Adrenal gland (tissue), 12 donors: Measurements from ENCODE around the gene RPS2. TPM values are rescaled to one million over a fixed set of nuclear protein-coding genes. Genes with fewer than 3 reads are reported as not detected.

ENCODE experiments used
- DNase-seq, 7 donors: peaks; one replicate each; pipeline ENCODE4 v3.0.0-alpha.2; 2019 to 2020
- H3K27ac ChIP-seq, 5 donors: fragments of 200-600 bp; sonication (generic) in 4 of 5; 1 replicate in 3 of 5; 2 replicates in 2 of 5; pipeline versions ENCODE4 v1.5.1 to v1.8.0; 2016 to 2020; ENCODE audit warnings: mild to moderate bottlenecking in 1 of 5
- H3K27me3 ChIP-seq: fragments of 200-600 bp; 2 replicates; pipeline ENCODE4 v1.8.0; 2021
- H3K36me3 ChIP-seq, 2 donors: fragments of 200-600 bp; replicated peaks in 1 of 2; 1 replicate in 1 of 2; 2 replicates in 1 of 2; pipeline versions ENCODE4 v1.5.1 to v1.8.0; 2018 to 2022
- H3K4me1 ChIP-seq, 2 donors: fragments of 200-600 bp; replicated peaks in 1 of 2; 1 replicate in 1 of 2; 2 replicates in 1 of 2; pipeline versions ENCODE4 v1.5.1 to v1.8.0; 2018 to 2021
- H3K4me3 ChIP-seq, 4 donors: fragments of 200-600 bp; sonication (generic) in 3 of 4; one replicate each; pipeline ENCODE4 v1.5.1; 2016 to 2018
- H3K9me3 ChIP-seq, 3 donors: fragments of 200-600 bp; sonication (generic) in 1 of 3; replicated peaks in 1 of 3; 1 replicate in 2 of 3; 2 replicates in 1 of 3; pipeline versions ENCODE4 v1.5.1 to v1.8.0; 2016 to 2021
- POLR2A ChIP-seq, 2 donors: fragments of 450-650 bp; IDR thresholded peaks; one replicate each; pipeline ENCODE4 v1.6.1; 2017; ENCODE audit warnings: antibody characterized with exemption in 2 of 2, mild to moderate bottlenecking in 2 of 2, moderate library complexity in 1 of 2
- WGBS, 4 donors: extraction: QIAGEN DNeasy Blood & Tissue Kit in 2 of 4; methylation state at CpG; one replicate each; pipeline versions ENCODE4 v1.1.5 to v1.1.7; 2013 to 2017; 5-methylcytosine and 5-hydroxymethylcytosine counted together
- intact Hi-C, 2 donors: fragments of 100-400 bp; cut with DNase I; formaldehyde crosslinking; loops; one replicate each; pipeline versions ENCODE4 v1.14.1 to v1.15.0; 2022 to 2023
- polyA plus RNA-seq, 3 donors: library from polyadenylated mRNA; stranded (reverse); fragments of 200-250 nt in 2 of 3; fragments of 350-450 nt in 1 of 3; fragmentation: Illumina TruSeq in 1 of 3; extraction: RNeasy Lipid Tissue Mini Kit (QIAGEN cat#74804) in 1 of 3; gene quantifications; one replicate each; pipeline ENCODE4 v1.2.3, GENCODE V29; 2013 to 2014
- total RNA-seq, 9 donors: library from RNA; depleted of rRNA in 4 of 9; stranded (reverse); fragments of >200 nt in 4 of 9; fragments of 120-200 nt in 1 of 9; fragmentation: NEBNext Ultra II Directional in 1 of 9; extraction: Animal tissue kit (Norgen Biotek cat#: 25700) in 1 of 9; gene quantifications; one replicate each; pipeline versions ENCODE4 v1.1.0 to v1.2.4, GENCODE V29; 2013 to 2023
- TF ChIP-seq, protein P1 (sequence below), 6 experiments: fragments of 450-650 bp in 4 of 6; fragments of 200-600 bp in 2 of 6; sonication (generic) in 1 of 6; IDR thresholded peaks; 1 replicate in 5 of 6; 2 replicates in 1 of 6; pipeline versions ENCODE4 v1.5.1 to v1.8.0; 2016 to 2021; ENCODE audit warnings: antibody characterized with exemption in 6 of 6, mild to moderate bottlenecking in 2 of 6, moderate library complexity in 1 of 6
- donor health status: healthy with polysubstance abuse.
- donor health status: Bipolar disorder and iron deficiency.
- donor health status: DM: yes; HTN: yes; CAD: no.
- donor health status: DM: no; HTN: no; CAD: no.
- donor health status: DM: no; HTN: no; CAD: no.
- donor health status: DM: yes; HTN: yes; CAD: no.

RPS2 gene
- total and polyA plus RNA-seq, 12 donors, result 1,045 to 4,016 (median 1,739) TPM

DNA sequence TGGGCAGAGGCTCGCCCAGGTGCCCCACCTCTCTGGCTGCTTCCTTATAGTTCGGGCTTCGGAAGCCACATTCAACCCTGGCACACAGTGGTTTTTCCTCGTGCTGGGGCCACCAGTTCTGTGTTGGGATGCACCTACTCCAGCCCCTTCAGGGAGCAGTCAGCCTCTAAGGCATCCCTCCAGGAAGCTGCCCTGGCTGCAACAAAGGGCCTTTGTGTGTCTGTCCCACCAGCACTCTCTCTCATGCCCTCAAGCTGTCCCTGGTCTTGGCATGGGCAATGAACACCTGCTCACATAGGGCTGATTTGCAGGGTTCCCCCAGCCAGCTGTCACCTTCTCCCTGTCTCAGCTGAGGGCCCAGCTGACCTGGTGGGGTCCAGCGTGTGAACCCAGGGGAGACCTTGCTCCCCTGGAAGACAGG is 17.4 kb upstream of the RPS2 start:
- H3K9me3 ChIP-seq, result no peaks in the 10 kb centered on the region
- intact Hi-C loops, result no loop called here
- TF ChIP-seq POLR2A (IDR thresholded peaks at IDR 0.05), result no peak
- TF ChIP-seq, protein P1, sequence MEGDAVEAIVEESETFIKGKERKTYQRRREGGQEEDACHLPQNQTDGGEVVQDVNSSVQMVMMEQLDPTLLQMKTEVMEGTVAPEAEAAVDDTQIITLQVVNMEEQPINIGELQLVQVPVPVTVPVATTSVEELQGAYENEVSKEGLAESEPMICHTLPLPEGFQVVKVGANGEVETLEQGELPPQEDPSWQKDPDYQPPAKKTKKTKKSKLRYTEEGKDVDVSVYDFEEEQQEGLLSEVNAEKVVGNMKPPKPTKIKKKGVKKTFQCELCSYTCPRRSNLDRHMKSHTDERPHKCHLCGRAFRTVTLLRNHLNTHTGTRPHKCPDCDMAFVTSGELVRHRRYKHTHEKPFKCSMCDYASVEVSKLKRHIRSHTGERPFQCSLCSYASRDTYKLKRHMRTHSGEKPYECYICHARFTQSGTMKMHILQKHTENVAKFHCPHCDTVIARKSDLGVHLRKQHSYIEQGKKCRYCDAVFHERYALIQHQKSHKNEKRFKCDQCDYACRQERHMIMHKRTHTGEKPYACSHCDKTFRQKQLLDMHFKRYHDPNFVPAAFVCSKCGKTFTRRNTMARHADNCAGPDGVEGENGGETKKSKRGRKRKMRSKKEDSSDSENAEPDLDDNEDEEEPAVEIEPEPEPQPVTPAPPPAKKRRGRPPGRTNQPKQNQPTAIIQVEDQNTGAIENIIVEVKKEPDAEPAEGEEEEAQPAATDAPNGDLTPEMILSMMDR (IDR thresholded peaks at IDR 0.05), result no peak
- peaks cover 26% of the 10 kb centered on the region for H3K27me3 ChIP-seq
- no peak overlapping the region for H3K27ac ChIP-seq
- 54 to 72% (median 65%) methylated on average over 4 to 5 of the region's 5 CpGs for WGBS, 4 donors
- peaks cover 0 to 36% of the 10 kb centered on the region in 2 donors for H3K36me3 ChIP-seq
- no peak overlapping the region for H3K4me3 ChIP-seq
- H3K4me1 ChIP-seq, result peaks cover 0 to 18% of the 10 kb centered on the region in 2 donors
- no peak for DNase-seq

DNA sequence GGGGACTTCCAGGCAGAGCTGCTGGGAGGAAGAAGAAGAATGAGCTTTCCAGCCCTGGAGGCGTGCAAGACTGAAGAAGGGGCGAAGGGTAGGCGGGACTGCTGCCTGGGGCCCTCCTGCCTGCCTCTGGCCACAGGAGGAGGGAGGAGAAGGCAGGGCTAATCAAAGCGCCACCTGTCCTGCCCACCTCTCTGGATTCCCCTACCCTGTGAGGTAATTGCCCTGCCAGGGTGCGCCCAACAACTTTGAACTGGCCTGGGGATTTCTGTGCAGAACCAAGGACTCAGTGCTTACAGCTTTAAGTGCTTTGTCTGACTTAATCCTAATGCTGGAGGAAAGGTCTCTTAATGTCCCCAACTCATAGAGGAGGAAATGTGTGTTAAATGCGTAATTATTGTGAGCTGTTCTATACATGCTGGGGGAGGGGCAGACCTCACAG is 16.8 kb upstream of the RPS2 start, which contains the start of gene NOXO1:
TSS of gene NOXO1 (minus strand) at position 72 of the 439 bp plus-strand sequence. CDS start 290 bp downstream, outside the sequence.
- H3K9me3 ChIP-seq, result no peaks in the 10 kb centered on the region
- TF ChIP-seq, protein P1 (IDR thresholded peaks at IDR 0.05), result no peak
- TF ChIP-seq POLR2A (IDR thresholded peaks at IDR 0.05), result no peak
- peaks cover 0 to 36% of the 10 kb centered on the region in 2 donors for H3K36me3 ChIP-seq
- intact Hi-C loops, result no loop called here
- H3K4me3 ChIP-seq, result no peak within 1 kb of the TSS
- peaks cover 26% of the 10 kb centered on the region for H3K27me3 ChIP-seq
- peaks cover 0 to 18% of the 10 kb centered on the region in 2 donors for H3K4me1 ChIP-seq
- no peak within 1 kb of the TSS for H3K27ac ChIP-seq
- DNase-seq, result no peak
- WGBS, 4 donors, result 29 to 48% (median 38%) methylated on average over 3 to 6 of the region's 6 CpGs

DNA sequence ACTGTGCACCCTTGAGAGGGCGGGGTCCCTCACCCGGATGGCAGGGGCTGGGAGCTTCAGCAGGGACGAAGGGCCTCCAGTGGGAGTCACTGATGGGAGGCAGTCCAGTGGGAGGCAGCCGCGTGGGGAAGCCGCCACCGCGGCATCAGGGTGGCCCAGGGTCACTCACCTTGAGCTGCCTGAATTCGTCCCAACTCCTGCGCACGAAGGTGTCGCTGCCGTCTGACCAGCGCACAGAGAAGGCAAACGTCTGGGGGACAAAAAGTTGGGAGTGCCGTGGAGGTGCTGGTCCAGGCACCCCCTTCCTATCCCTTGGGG is 16.1 kb upstream of the RPS2 start:
- no peak overlapping the region for H3K4me3 ChIP-seq
- peaks cover 0 to 36% of the 10 kb centered on the region in 2 donors for H3K36me3 ChIP-seq
- DNase-seq, result no peak
- peaks cover 0 to 18% of the 10 kb centered on the region in 2 donors for H3K4me1 ChIP-seq
- 14 to 35% (median 21%) methylated on average over 9 to 16 of the region's 16 CpGs; no CpG with 5 or more reads in 1 of the 4 donors for WGBS, 4 donors
- intact Hi-C loops, result no loop called here
- peaks cover 26% of the 10 kb centered on the region for H3K27me3 ChIP-seq
- TF ChIP-seq, protein P1 (IDR thresholded peaks at IDR 0.05), result no peak
- no peak for TF ChIP-seq POLR2A (IDR thresholded peaks at IDR 0.05)
- H3K9me3 ChIP-seq, result no peaks in the 10 kb centered on the region
- H3K27ac ChIP-seq, result no peak overlapping the region

DNA sequence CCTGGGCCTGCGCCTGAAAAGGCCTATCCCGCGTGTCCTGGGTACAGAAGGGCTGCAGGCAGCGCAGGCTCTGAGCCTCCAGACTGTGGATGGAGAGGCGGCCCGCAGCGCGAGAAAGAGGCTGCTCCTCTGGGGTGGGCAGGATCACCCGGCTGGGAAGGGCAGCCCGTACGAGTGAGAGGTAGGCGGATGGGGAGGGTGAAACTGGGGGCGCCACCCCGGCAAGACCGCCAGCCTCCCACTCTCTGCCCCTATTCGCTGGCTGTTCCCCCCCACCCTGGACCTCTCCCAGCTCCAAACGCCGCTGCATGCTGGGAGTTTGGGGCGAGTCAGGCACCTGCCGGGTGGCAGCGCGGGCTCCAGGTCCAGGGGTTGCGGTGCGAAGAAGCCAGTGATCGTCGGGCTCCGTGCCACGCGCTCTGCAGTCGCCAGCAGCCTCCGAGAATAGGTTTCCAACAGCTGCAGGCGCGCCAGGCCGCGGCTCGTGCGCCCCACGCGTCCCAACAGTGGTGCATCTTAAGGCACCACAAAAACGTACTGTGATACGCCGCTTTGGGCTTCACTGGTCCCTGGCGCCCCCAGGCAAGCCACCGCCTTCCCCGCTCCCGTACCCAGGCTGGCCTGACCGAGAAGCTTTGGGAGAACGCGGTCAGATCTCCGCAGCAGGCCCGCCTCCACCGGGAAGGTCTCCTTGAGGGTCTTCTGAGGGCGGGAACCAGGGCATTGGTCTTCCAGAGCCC is 15.6 kb upstream of the RPS2 start:
- 5 to 19% (median 9%) methylated on average over 14 to 53 of the region's 53 CpGs for WGBS, 4 donors
- Histone ChIP-seq H3K27me3 (peaks cover 26% of the 10 kb centered on the region), H3K4me3 (no peak overlapping the region), H3K4me1 (peaks cover 0 to 16% of the 10 kb centered on the region in 2 donors), H3K27ac (no peak overlapping the region), H3K36me3 (peaks cover 0 to 36% of the 10 kb centered on the region in 2 donors), H3K9me3 (no peaks in the 10 kb centered on the region)
- DNase-seq, result no peak
- TF ChIP-seq, protein P1 (IDR thresholded peaks at IDR 0.05), result no peak
- TF ChIP-seq POLR2A (IDR thresholded peaks at IDR 0.05), result no peak
- intact Hi-C loops, result no loop called here
